Right forelimb (tissue), 1 donor: ENCODE measurements around the gene CELA3B.
"Not testable (repeated sequence)": the region's sequence is repeated elsewhere in the genome, so short reads cannot be mapped to it uniquely, and the experiment has no call there.

Experiments used
- DNase-seq: peaks from one replicate; pipeline ENCODE4 v3.0.0-alpha.2; 2018

Gene CELA3B

GRCh38 chr1:21981253-21981652 lies 4.4 kb downstream of the CELA3B start:
- not testable (repeated sequence) for DNase-seq

GRCh38 chr1:21982122-21982521 lies 5.3 kb downstream of the CELA3B start:
- DNase-seq: not testable (repeated sequence)

GRCh38 chr1:21983539-21983938 lies 6.7 kb downstream of the CELA3B start:
- not testable (repeated sequence) for DNase-seq

GRCh38 chr1:21985893-21986292 lies 9.1 kb downstream of the CELA3B start:
- not testable (repeated sequence) for DNase-seq

- not testable (repeated sequence) for DNase-seq
Measured at GRCh38 chr1:21986386-21986785, 9.6 kb downstream of the CELA3B start.

- DNase-seq: not testable (repeated sequence)
Measured at GRCh38 chr1:21989672-21990393, 13.0 kb downstream of the CELA3B start.

GRCh38 chr1:21992186-21992585 lies 15.4 kb downstream of the CELA3B start:
- not testable (repeated sequence) for DNase-seq

GRCh38 chr1:21994716-21995115 lies 17.9 kb downstream of the CELA3B start:
- not testable (repeated sequence) for DNase-seq

- DNase-seq: not testable (repeated sequence)
Measured at GRCh38 chr1:21996663-21996970, 19.8 kb downstream of the CELA3B start.

GRCh38 chr1:21997891-21998623 lies 21.2 kb downstream of the CELA3B start:
- not testable (repeated sequence) for DNase-seq

GRCh38 chr1:21998624-21999294 lies 21.9 kb downstream of the CELA3B start:
- DNase-seq: not testable (repeated sequence)

GRCh38 chr1:21999645-22000044 lies 22.8 kb downstream of the CELA3B start:
- not testable (repeated sequence) for DNase-seq

- DNase-seq: no peak
Measured at GRCh38 chr1:22001409-22001808, 24.6 kb downstream of the CELA3B start, which contains the start of gene CELA3A. Gene CELA3A, plus strand, starts transcription at chr1:22001657. Its CDS starts 18 bp downstream, at chr1:22001675.

GRCh38 chr1:22002461-22002860 lies 25.6 kb downstream of the CELA3B start:
- DNase-seq: not testable (repeated sequence)

- DNase-seq: not testable (repeated sequence)
Measured at GRCh38 chr1:22002875-22003274, 26.1 kb downstream of the CELA3B start.

GRCh38 chr1:22003959-22004358 lies 27.1 kb downstream of the CELA3B start:
- DNase-seq: not testable (repeated sequence)

- not testable (repeated sequence) for DNase-seq
Measured at GRCh38 chr1:22005261-22006149, 28.7 kb downstream of the CELA3B start.

GRCh38 chr1:22006736-22007135 lies 29.9 kb downstream of the CELA3B start:
- DNase-seq: not testable (repeated sequence)

GRCh38 chr1:22007262-22007661 lies 30.4 kb downstream of the CELA3B start:
- not testable (repeated sequence) for DNase-seq

- DNase-seq: not testable (repeated sequence)
Measured at GRCh38 chr1:22009566-22009965, 32.7 kb downstream of the CELA3B start.

GRCh38 chr1:22012752-22013151 lies 35.9 kb downstream of the CELA3B start:
- DNase-seq: not testable (repeated sequence)

- DNase-seq: not testable (repeated sequence)
Measured at GRCh38 chr1:22014575-22015206, 37.9 kb downstream of the CELA3B start.
